ENCODE measurements around the gene RAI14. TPM values are rescaled to one million over a fixed set of nuclear protein-coding genes. Genes with fewer than 3 reads are reported as not detected.

Gene RAI14
- total and polyA plus RNA-seq, 4 experiments from 2014 or later, result 0.15 to 2.6 (median 2.1) TPM

DNA sequence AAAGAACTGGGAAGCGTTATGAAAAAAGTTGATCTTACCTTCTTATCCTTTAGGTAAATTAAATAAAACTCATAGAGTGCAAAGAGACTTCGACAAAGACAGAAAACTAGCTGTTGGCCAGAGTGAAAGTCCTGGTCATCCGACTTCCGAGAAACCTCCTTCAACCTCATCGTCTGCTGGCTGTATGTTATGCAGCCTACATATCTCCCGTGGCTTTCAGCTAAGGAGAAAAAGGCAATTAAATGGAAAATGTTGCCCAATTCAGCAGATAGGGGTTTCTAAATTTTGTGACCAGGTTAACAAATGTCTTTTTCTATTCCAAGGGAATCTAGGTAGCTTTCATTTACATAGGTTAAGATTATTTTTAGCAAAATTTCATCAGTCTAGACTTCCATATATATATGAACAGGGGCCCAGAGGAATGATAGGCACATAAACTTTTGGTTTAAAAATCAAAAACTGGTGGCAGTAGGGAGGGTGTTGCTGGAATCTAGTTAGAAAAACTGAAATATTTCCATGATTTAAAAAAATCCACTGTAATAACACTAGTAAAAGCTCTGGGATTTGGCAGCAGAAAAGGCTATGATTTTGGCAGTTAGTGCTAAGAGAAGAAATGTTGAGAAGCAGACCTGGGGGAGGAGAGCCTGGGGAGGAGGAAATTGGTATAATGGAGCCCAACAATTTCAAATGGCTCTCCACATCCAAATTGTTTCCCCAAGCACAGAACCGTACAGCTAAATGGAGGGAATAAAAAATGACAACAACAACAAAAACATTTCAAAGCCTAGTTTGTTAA is 32.1 kb downstream of the RAI14 start:
- Histone ChIP-seq H3K27ac (ENCODE audit: low read depth, low read length) (no peak overlapping the region), H3K4me3 (ENCODE audit: low read length in 2 of 2) (no peak overlapping the region), H3K36me3 (ENCODE audit: insufficient read depth, low read length) (no peaks in the 10 kb centered on the region), H3K4me1 (ENCODE audit: insufficient read depth, low read length) (no peaks in the 10 kb centered on the region), H3K9me3 (ENCODE audit: control insufficient read depth in 1 of 2, low read length in 2 of 2) (no peaks in the 10 kb centered on the region), H3K27me3 (ENCODE audit: insufficient read depth, low read length) (no peaks in the 10 kb centered on the region)
- POLR2A ChIA-PET (ENCODE audit: partially characterized antibody), result no interaction called here
- intact Hi-C loops (cut with micrococcal nuclease), result no loop called here
- Mint-ChIP-seq H3K9me3 (no peaks in the 10 kb centered on the region), H3K36me3 (peaks cover 0 to 4% of the 10 kb centered on the region in 2 donors), H3K4me1 (no peaks in the 10 kb centered on the region), H3K27ac (no peak overlapping the region), H3K27me3 (peaks cover 0 to 2% of the 10 kb centered on the region in 2 donors), H3K4me3 (no peak overlapping the region)
- DNase-seq, result no peak
- CTCF ChIA-PET (ENCODE audit: partially characterized antibody), result no interaction called here

DNA sequence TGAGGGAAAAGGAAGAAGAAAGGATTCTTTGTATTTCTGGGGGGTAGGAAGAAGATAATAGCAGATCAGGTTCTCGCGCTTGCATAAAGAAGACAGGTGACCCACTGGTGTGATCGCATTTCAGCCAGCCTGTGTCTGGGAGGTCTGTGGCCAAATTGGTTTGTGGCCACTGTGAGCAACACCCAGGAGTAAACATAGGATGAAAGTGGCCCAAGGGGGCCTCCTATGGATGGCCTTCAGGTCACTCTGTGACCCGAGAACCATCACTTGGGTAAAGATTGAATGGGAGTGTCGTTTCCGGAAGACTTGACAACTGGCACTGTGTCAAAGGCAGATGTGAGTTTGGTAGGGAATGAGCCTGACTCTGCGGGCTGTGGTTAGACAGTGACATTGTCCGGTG is 34.2 kb downstream of the RAI14 start:
- DNase-seq, result no peak
- no peak overlapping the region for H3K27ac Mint-ChIP-seq
- no peak overlapping the region for H3K4me3 ChIP-seq (ENCODE audit: low read length in 2 of 2)
- H3K36me3 Mint-ChIP-seq, result peaks cover 0 to 4% of the 10 kb centered on the region in 2 donors
- no peak overlapping the region for H3K27ac ChIP-seq (ENCODE audit: low read depth, low read length)
- POLR2A ChIA-PET (ENCODE audit: partially characterized antibody), result no interaction called here
- no peaks in the 10 kb centered on the region for H3K9me3 ChIP-seq (ENCODE audit: control insufficient read depth in 1 of 2, low read length in 2 of 2)
- intact Hi-C loops (cut with micrococcal nuclease), result no loop called here
- no peaks in the 10 kb centered on the region for H3K36me3 ChIP-seq (ENCODE audit: insufficient read depth, low read length)
- peaks cover 11% of the 10 kb centered on the region for H3K4me1 ChIP-seq (ENCODE audit: insufficient read depth, low read length)
- no peaks in the 10 kb centered on the region for H3K9me3 Mint-ChIP-seq
- CTCF ChIA-PET (ENCODE audit: partially characterized antibody), result no interaction called here
- H3K4me1 Mint-ChIP-seq, result peaks cover 8 to 20% (median 13%) of the 10 kb centered on the region in 4 donors
- H3K27me3 Mint-ChIP-seq, result no peaks in the 10 kb centered on the region
- no peak overlapping the region for H3K4me3 Mint-ChIP-seq
- H3K27me3 ChIP-seq (ENCODE audit: insufficient read depth, low read length), result no peaks in the 10 kb centered on the region

DNA sequence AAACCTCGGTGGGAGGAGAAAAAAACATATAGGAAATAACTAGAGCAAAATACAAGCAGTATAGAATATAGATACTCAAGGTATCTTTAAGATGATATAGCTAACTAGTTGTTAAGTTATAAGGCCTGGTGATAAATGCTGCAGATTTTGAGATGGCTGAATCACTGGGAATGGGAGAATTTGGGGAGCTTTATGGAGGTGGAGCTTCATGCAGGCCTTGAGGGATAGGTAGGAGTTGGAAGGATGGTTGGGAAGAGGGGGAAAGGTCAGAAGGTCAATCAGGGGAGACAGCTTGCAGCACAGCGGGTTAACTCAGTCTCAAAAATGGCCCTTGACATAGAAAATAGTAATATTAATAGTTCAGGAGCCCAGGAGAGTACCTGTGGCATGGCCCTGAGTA is 34.8 kb downstream of the RAI14 start:
- Mint-ChIP-seq H3K4me1 (peaks cover 11 to 20% (median 16%) of the 10 kb centered on the region in 4 donors), H3K4me3 (no peak overlapping the region), H3K9me3 (no peaks in the 10 kb centered on the region), H3K27me3 (no peaks in the 10 kb centered on the region), H3K27ac (no peak overlapping the region), H3K36me3 (peaks cover 0 to 4% of the 10 kb centered on the region in 2 donors)
- ChIA-PET CTCF (ENCODE audit: partially characterized antibody) (no interaction called here), POLR2A (ENCODE audit: partially characterized antibody) (no interaction called here)
- H3K9me3 ChIP-seq (ENCODE audit: control insufficient read depth in 1 of 2, low read length in 2 of 2), result no peaks in the 10 kb centered on the region
- peaks cover 17% of the 10 kb centered on the region for H3K4me1 ChIP-seq (ENCODE audit: insufficient read depth, low read length)
- no peak for DNase-seq
- no peak overlapping the region for H3K27ac ChIP-seq (ENCODE audit: low read depth, low read length)
- H3K36me3 ChIP-seq (ENCODE audit: insufficient read depth, low read length), result no peaks in the 10 kb centered on the region
- intact Hi-C loops (cut with micrococcal nuclease), result no loop called here
- no peak overlapping the region for H3K4me3 ChIP-seq (ENCODE audit: low read length in 2 of 2)
- no peaks in the 10 kb centered on the region for H3K27me3 ChIP-seq (ENCODE audit: insufficient read depth, low read length)

DNA sequence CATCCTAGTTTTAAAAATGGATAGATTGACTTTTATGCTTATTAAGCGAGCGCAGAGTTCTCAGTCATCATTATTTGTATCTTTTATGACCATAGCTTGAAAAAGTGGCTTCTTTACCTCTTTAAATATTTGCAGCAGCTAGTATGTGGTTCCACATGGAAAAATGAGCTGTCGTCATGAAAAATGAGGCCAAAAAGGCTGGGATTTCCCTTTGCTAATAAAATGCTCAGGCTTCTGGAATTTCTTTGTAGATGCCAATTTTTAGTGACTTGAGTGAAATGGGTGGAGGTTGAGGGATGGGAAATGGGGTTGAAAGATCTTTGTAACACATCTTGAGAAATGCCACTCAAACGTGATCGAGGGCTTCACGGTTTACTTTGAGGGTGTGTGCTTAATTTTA is 35.2 kb downstream of the RAI14 start:
- Mint-ChIP-seq H3K36me3 (peaks cover 0 to 4% of the 10 kb centered on the region in 2 donors), H3K4me1 (peaks cover 11 to 20% (median 16%) of the 10 kb centered on the region in 4 donors), H3K27me3 (no peaks in the 10 kb centered on the region), H3K4me3 (no peak overlapping the region), H3K27ac (no peak overlapping the region), H3K9me3 (no peaks in the 10 kb centered on the region)
- Histone ChIP-seq H3K36me3 (ENCODE audit: insufficient read depth, low read length) (no peaks in the 10 kb centered on the region), H3K4me3 (ENCODE audit: low read length in 2 of 2) (no peak overlapping the region), H3K27ac (ENCODE audit: low read depth, low read length) (no peak overlapping the region), H3K27me3 (ENCODE audit: insufficient read depth, low read length) (no peaks in the 10 kb centered on the region), H3K9me3 (ENCODE audit: control insufficient read depth in 1 of 2, low read length in 2 of 2) (no peaks in the 10 kb centered on the region), H3K4me1 (ENCODE audit: insufficient read depth, low read length) (peaks cover 17% of the 10 kb centered on the region)
- intact Hi-C loops (cut with micrococcal nuclease), result no loop called here
- CTCF ChIA-PET (ENCODE audit: partially characterized antibody), result no interaction called here
- POLR2A ChIA-PET (ENCODE audit: partially characterized antibody), result no interaction called here
- no peak for DNase-seq

DNA sequence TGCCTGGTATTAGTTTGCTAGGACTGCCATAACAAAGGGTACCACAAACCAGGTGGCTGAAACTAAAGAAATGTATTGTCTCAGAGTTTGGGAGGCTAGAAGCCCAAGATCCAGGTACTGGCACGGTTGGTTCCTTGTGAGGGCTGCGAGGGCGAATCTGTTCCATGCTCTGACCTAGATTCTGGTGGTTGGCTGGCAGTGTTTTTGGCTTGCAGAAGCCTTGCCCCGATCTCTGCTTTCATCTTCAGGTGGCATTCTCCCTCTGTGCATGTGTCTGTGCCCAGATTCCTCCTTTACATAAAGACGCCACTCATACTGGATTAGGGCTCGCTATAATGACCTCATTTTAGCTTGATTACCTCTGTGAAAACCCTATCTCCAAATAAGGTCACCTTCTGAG is 36.7 kb downstream of the RAI14 start:
- Mint-ChIP-seq H3K36me3 (peaks cover 0 to 1% of the 10 kb centered on the region in 2 donors), H3K27me3 (no peaks in the 10 kb centered on the region), H3K4me1 (peaks cover 11 to 20% (median 16%) of the 10 kb centered on the region in 4 donors), H3K4me3 (no peak overlapping the region), H3K9me3 (no peaks in the 10 kb centered on the region), H3K27ac (no peak overlapping the region)
- intact Hi-C loops (cut with micrococcal nuclease), result no loop called here
- CTCF ChIA-PET (ENCODE audit: partially characterized antibody), result no interaction called here
- Histone ChIP-seq H3K27me3 (ENCODE audit: insufficient read depth, low read length) (no peaks in the 10 kb centered on the region), H3K9me3 (ENCODE audit: control insufficient read depth in 1 of 2, low read length in 2 of 2) (no peaks in the 10 kb centered on the region), H3K27ac (ENCODE audit: low read depth, low read length) (no peak overlapping the region), H3K36me3 (ENCODE audit: insufficient read depth, low read length) (no peaks in the 10 kb centered on the region), H3K4me3 (ENCODE audit: low read length in 2 of 2) (no peak overlapping the region), H3K4me1 (ENCODE audit: insufficient read depth, low read length) (peaks cover 17% of the 10 kb centered on the region)
- no peak for DNase-seq
- POLR2A ChIA-PET (ENCODE audit: partially characterized antibody), result no interaction called here

DNA sequence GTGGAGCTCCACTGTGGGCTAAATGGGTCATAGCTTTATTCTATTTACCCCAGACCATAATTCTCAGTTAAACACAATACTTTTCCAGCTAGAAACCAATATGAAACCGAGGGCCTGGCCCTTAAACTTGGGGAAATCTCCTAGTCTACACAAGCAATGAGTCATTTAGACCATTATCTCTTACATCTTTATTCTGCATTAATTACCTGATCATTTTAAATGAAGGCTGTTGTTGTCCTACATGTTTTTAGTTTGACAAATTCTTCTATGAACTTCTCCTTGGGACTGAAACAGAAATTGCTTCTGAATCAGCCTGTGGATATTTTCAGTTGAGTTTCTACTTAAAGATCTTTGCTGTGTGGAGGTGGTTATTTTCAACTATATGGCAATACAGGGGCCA is 37.9 kb downstream of the RAI14 start:
- peak overlapping the region in 4 of 7 donors; percentile 5 to 67 (median 14) for H3K27ac Mint-ChIP-seq
- Histone ChIP-seq H3K27ac (ENCODE audit: low read depth, low read length) (no peak overlapping the region), H3K4me3 (ENCODE audit: low read length in 2 of 2) (no peak overlapping the region), H3K27me3 (ENCODE audit: insufficient read depth, low read length) (no peaks in the 10 kb centered on the region), H3K4me1 (ENCODE audit: insufficient read depth, low read length) (peaks cover 17% of the 10 kb centered on the region), H3K9me3 (ENCODE audit: control insufficient read depth in 1 of 2, low read length in 2 of 2) (no peaks in the 10 kb centered on the region), H3K36me3 (ENCODE audit: insufficient read depth, low read length) (no peaks in the 10 kb centered on the region)
- H3K4me1 Mint-ChIP-seq, result peaks cover 11 to 20% (median 16%) of the 10 kb centered on the region in 4 donors
- intact Hi-C loops (cut with micrococcal nuclease), result no loop called here
- ChIA-PET POLR2A (ENCODE audit: partially characterized antibody) (no interaction called here), CTCF (ENCODE audit: partially characterized antibody) (no interaction called here)
- no peak for DNase-seq
- no peaks in the 10 kb centered on the region for H3K27me3 Mint-ChIP-seq
- no peaks in the 10 kb centered on the region for H3K9me3 Mint-ChIP-seq
- H3K36me3 Mint-ChIP-seq, result no peaks in the 10 kb centered on the region
- peak overlapping the region in 2 of 8 donors; percentile 1 to 35 for H3K4me3 Mint-ChIP-seq

DNA sequence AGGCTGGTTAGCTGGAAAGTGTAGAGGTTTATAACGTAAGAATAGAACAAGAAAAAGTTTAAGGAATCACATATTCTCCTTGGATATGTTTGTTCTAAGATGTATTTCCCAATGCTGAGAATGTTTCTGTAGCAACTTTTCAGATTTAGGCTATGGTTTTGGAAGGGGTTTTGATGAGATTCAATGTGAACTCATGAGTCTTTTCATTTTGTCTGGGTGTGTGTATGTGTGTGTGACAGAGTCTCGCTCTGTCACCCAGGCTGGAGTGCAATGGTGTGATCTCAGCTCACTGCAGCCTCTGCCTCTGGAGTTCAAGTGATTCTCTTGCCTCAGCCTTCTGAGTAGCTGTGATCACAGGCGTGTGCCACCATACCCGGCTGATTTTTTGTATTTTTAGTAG is 38.6 kb downstream of the RAI14 start:
- ChIA-PET POLR2A (ENCODE audit: partially characterized antibody) (no interaction called here), CTCF (ENCODE audit: partially characterized antibody) (no interaction called here)
- no peak overlapping the region for H3K4me3 ChIP-seq (ENCODE audit: low read length in 2 of 2)
- no peaks in the 10 kb centered on the region for H3K36me3 ChIP-seq (ENCODE audit: insufficient read depth, low read length)
- intact Hi-C loops (cut with micrococcal nuclease), result no loop called here
- H3K9me3 ChIP-seq (ENCODE audit: control insufficient read depth in 1 of 2, low read length in 2 of 2), result no peaks in the 10 kb centered on the region
- Mint-ChIP-seq H3K36me3 (no peaks in the 10 kb centered on the region), H3K9me3 (no peaks in the 10 kb centered on the region), H3K4me3 (peak overlapping the region in 7 of 8 donors; percentile 0 to 62 (median 35)), H3K27ac (peak overlapping the region in 5 of 7 donors; percentile 31 to 77 (median 59)), H3K27me3 (no peaks in the 10 kb centered on the region), H3K4me1 (peaks cover 11 to 20% (median 16%) of the 10 kb centered on the region in 4 donors)
- H3K27me3 ChIP-seq (ENCODE audit: insufficient read depth, low read length), result no peaks in the 10 kb centered on the region
- no peak for DNase-seq
- peaks cover 17% of the 10 kb centered on the region for H3K4me1 ChIP-seq (ENCODE audit: insufficient read depth, low read length)
- no peak overlapping the region for H3K27ac ChIP-seq (ENCODE audit: low read depth, low read length)
